Measurements from ENCODE around the gene RTEL1. TPM values are rescaled to one million over a fixed set of nuclear protein-coding genes. Genes with fewer than 3 reads are reported as not detected.

Gene RTEL1
- total RNA-seq, 1 experiment from 2014 or later = 33.4 TPM

GRCh38 chr20:63643499-63643898 lies 14.6 kb upstream of the RTEL1 start:
- Histone ChIP-seq H4K91ac (ENCODE audit: insufficient read length, low read depth, low read length) (no peak overlapping the region), H3K79me2 (ENCODE audit: insufficient read depth, low read length) (no peaks in the 10 kb centered on the region), H2BK12ac (ENCODE audit: insufficient read length, low read depth, low read length) (no peak overlapping the region), H3K4me2 (ENCODE audit: insufficient read depth, insufficient read length, low read length) (no peak overlapping the region), H2AK5ac (ENCODE audit: insufficient read length, low read length) (no peak overlapping the region), H3K23ac (ENCODE audit: insufficient read length, low read depth, low read length) (no peak overlapping the region), H2BK120ac (ENCODE audit: low read depth, low read length, poor library complexity, severe bottlenecking) (no peak overlapping the region), H3K14ac (ENCODE audit: insufficient read depth, low read length) (no peak overlapping the region), H3K4me1 (ENCODE audit: insufficient read depth, low read length) (no peaks in the 10 kb centered on the region), H4K8ac (replicated peaks; ENCODE audit: insufficient read length, low read depth, low read length) (no peak overlapping the region), H3K9me3 (ENCODE audit: control insufficient read depth, low read depth, low read length) (no peaks in the 10 kb centered on the region), H3K79me1 (ENCODE audit: insufficient read depth, low read depth, low read length, poor library complexity, severe bottlenecking) (no peaks in the 10 kb centered on the region), H4K5ac (ENCODE audit: insufficient read length, low read depth, low read length) (no peak overlapping the region), H3K9ac (ENCODE audit: extremely low read depth, insufficient read length, low read length) (no peak overlapping the region), H3K56ac (ENCODE audit: insufficient read length, low read depth, low read length) (no peak overlapping the region), H3K4ac (ENCODE audit: low read depth, low read length) (no peak overlapping the region), H3T11ph (ENCODE audit: low read length) (no peak overlapping the region), H4K20me1 (ENCODE audit: control insufficient read depth, insufficient read depth, insufficient read length) (no peaks in the 10 kb centered on the region), H3K27me3 (ENCODE audit: insufficient read depth, low read length) (no peaks in the 10 kb centered on the region), H2AFZ (ENCODE audit: low read length) (no peak overlapping the region), H3K27ac (ENCODE audit: insufficient read length, low read depth, low read length) (no peak overlapping the region), H3K23me2 (ENCODE audit: insufficient read length, low read depth, low read length, poor library complexity, severe bottlenecking) (peaks cover 7% of the 10 kb centered on the region), H2BK20ac (ENCODE audit: low read depth, low read length, poor library complexity, severe bottlenecking) (no peak overlapping the region), H3K18ac (ENCODE audit: insufficient read length, low read depth, low read length) (no peak overlapping the region), H2BK5ac (ENCODE audit: insufficient read length, low read length) (no peak overlapping the region), H2BK15ac (ENCODE audit: low read depth, low read length) (no peak overlapping the region)
- no CpG with 5 or more reads among the region's 10 CpGs for WGBS (ENCODE audit: extremely low coverage, insufficient read length, low lambda C conversion rate)
- Mint-ChIP-seq H3K4me1 (peaks cover 4 to 10% of the 10 kb centered on the region in 2 experiments), H3K36me3 (ENCODE audit: insufficient read depth in 1 of 3, low read depth in 3 of 3) (peaks cover 0 to 3% (median 2%) of the 10 kb centered on the region in 3 experiments; a peak in 4 of 7 replicates), H3K27me3 (ENCODE audit: low read depth) (0 out of 2 replicates have a peak, but pooled peaks cover 1% of the 10 kb centered on the region), H3K9me3 (no peaks in the 10 kb centered on the region; a peak in 1 of 5 replicates), H3K4me3 (peak overlapping the region; percentile 77 to 84), H3K27ac (no peak overlapping the region)
- DNase-seq = no peak
- TF ChIP-seq, protein P1, sequence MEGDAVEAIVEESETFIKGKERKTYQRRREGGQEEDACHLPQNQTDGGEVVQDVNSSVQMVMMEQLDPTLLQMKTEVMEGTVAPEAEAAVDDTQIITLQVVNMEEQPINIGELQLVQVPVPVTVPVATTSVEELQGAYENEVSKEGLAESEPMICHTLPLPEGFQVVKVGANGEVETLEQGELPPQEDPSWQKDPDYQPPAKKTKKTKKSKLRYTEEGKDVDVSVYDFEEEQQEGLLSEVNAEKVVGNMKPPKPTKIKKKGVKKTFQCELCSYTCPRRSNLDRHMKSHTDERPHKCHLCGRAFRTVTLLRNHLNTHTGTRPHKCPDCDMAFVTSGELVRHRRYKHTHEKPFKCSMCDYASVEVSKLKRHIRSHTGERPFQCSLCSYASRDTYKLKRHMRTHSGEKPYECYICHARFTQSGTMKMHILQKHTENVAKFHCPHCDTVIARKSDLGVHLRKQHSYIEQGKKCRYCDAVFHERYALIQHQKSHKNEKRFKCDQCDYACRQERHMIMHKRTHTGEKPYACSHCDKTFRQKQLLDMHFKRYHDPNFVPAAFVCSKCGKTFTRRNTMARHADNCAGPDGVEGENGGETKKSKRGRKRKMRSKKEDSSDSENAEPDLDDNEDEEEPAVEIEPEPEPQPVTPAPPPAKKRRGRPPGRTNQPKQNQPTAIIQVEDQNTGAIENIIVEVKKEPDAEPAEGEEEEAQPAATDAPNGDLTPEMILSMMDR (conservative IDR thresholded peaks at IDR 0.05) = no peak
